Esophagus muscularis mucosa (tissue), 4 donors: ENCODE results near the gene GRIK1.

ENCODE experiments used
- EP300 ChIP-seq: sonication (generic); formaldehyde crosslinking; IDR thresholded peaks from one replicate; pipeline ENCODE4 v1.6.1; 2017; ENCODE audit warnings: antibody characterized with exemption
- POLR2A ChIP-seq: fragments of 450-650 bp; IDR thresholded peaks from one replicate; pipeline ENCODE4 v1.6.1; 2017; ENCODE audit warnings: antibody characterized with exemption, moderate library complexity, mild to moderate bottlenecking, low read depth
- POLR2AphosphoS5 ChIP-seq, 2 donors: sonication (generic); formaldehyde crosslinking; IDR thresholded peaks; one replicate each; pipeline ENCODE4 v1.6.1; 2017; ENCODE audit warnings: antibody characterized with exemption in 2 of 2
- TF ChIP-seq, protein P1 (sequence below), 3 experiments: fragments of 200-600 bp in 2 of 3; fragments of 450-650 bp in 1 of 3; sonication (generic) in 2 of 3; IDR thresholded peaks; one replicate each; pipeline ENCODE4 v1.5.1; 2017 to 2019; ENCODE audit warnings: antibody characterized with exemption in 3 of 3, mild to moderate bottlenecking in 2 of 3, moderate library complexity in 1 of 3

DNA sequence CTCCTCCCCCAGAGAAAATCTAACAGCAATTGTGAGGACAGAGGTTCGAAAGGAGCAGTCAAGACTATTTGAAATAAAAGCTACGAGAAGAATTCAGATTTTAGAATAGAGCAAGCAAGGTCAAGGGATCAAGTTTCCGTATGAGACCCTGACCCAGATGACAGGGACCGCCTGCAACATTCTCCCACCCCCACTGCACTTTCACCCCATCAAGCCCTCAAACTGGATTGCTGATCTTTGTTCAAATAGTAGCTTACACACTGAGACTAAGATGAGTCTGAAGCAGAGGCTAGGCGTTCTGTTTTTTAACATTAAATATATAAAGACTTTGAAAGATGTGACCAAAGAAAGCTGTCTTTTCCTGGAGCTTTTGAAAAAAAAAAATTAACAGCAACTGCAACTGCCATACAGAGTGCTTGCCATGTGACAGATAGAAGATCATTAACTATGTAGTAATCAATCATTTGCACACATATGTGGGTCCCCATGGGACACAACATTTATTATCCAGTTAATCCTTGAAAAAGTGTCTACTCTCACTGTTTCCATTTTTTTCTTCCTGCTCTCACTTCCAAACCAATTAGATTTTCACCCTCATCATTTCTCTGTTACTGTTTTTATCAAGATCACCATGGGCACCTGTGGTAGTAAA is 120.0 kb downstream of the GRIK1 start:
- TF ChIP-seq POLR2A (no peak), EP300 (no peak), POLR2AphosphoS5 (IDR thresholded peaks at IDR 0.05) (no peak)
- TF ChIP-seq, protein P1, sequence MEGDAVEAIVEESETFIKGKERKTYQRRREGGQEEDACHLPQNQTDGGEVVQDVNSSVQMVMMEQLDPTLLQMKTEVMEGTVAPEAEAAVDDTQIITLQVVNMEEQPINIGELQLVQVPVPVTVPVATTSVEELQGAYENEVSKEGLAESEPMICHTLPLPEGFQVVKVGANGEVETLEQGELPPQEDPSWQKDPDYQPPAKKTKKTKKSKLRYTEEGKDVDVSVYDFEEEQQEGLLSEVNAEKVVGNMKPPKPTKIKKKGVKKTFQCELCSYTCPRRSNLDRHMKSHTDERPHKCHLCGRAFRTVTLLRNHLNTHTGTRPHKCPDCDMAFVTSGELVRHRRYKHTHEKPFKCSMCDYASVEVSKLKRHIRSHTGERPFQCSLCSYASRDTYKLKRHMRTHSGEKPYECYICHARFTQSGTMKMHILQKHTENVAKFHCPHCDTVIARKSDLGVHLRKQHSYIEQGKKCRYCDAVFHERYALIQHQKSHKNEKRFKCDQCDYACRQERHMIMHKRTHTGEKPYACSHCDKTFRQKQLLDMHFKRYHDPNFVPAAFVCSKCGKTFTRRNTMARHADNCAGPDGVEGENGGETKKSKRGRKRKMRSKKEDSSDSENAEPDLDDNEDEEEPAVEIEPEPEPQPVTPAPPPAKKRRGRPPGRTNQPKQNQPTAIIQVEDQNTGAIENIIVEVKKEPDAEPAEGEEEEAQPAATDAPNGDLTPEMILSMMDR (IDR thresholded peaks at IDR 0.05), result no peak
